GM12801 (cell line): ENCODE data around the gene SMG6.

Experiments
- TF ChIP-seq, protein P1 (sequence below): IDR thresholded peaks from one replicate; pipeline ENCODE4 v1.5.1; 2011; ENCODE audit warnings: control low read depth; ENCODE audit not compliant: insufficient read length; ENCODE audit errors: extremely low read depth

The SMG6 gene

DNA sequence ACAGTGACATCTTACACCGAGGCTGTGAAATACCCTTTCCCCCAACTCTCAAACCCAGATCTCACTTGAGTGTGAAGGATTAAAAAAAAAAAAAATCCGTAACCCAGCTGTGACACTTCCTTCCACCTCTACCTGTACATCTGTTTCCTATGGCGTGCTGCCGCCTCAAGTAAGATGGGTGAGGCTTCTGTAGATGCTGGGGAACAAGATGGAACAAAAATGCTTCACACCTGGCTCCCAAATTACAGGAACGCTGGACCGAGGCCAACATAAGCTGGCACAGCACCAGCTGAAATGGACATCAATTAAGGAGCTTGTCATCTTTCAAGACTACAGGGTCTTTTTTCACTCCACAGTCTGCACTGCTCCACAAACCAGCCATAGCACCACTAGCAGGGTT, 152.8 kb downstream of the SMG6 start:
- TF ChIP-seq, protein P1, sequence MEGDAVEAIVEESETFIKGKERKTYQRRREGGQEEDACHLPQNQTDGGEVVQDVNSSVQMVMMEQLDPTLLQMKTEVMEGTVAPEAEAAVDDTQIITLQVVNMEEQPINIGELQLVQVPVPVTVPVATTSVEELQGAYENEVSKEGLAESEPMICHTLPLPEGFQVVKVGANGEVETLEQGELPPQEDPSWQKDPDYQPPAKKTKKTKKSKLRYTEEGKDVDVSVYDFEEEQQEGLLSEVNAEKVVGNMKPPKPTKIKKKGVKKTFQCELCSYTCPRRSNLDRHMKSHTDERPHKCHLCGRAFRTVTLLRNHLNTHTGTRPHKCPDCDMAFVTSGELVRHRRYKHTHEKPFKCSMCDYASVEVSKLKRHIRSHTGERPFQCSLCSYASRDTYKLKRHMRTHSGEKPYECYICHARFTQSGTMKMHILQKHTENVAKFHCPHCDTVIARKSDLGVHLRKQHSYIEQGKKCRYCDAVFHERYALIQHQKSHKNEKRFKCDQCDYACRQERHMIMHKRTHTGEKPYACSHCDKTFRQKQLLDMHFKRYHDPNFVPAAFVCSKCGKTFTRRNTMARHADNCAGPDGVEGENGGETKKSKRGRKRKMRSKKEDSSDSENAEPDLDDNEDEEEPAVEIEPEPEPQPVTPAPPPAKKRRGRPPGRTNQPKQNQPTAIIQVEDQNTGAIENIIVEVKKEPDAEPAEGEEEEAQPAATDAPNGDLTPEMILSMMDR, result no peak

DNA sequence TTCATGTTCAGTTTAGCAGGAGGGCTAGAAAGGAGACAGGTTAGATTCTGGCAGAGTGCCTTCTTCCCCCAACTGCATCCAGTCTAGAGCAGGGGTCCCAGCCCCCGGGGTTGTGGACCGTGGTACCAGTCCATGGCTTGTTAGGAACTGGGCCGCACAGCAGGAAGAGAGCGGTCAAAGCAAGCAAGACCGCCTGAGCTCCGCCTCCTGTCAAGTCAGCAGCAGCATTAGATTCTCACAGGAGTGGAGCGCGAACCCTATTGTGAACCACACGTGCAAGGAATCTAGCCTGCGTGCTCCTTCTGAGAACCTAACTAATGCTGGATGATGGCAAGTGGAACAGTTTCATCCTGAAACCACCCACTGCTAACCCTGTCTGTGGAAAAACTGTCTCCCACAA, 153.7 kb downstream of the SMG6 start:
- TF ChIP-seq, protein P1, result no peak

DNA sequence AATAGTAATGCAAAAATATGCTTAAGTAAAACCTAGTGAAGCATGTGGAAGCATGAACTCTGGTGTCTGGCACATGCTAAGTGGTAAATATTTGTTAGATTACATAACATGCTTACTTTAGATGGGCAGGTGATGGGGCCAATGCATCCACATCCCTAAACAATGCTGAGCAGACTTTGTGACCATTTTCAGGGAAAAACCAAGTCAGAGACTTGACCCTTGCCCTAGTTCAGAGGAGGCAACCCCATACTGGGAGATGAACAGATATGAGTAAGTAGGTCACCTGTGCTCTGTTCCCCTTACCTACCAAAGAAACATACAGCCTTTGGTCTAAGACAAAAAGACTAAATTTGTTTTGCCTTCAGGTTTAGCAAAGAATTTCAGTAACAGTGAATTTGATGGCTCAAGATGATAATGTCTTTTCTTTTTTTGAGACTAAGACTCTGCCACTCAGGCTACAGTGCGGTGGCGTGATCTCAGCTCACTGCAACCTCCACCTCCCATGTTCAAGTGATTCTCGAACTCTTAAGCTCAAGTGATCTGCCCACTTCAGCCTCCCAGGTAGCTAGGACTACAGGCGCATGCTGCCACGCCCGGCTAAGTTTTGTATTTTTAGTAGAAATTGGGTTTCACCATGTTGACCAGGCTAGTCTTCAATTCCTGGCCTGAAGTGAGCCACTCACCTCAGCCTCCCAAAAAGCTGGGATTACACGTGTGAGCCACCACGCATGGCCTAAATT, 157.3 kb downstream of the SMG6 start:
- TF ChIP-seq, protein P1, result no peak

DNA sequence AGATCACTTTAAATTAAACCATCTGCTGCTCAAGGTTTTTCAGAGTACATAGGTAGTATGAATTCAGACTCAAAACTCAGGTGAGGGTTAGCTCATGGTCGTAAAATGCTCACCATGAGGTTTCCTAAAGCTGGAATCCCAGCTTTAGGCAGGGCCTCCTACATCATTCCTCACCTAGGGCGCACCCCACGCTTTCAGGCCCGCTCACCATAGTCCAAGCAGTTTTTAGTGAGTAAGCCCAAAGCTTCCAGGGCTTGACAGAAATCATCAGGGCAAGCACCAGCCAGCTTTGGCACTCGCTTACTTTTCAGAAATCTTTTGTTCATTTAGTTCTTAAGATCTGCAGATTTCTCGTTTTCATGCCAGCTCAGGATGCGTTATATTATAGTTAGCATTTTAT, 158.9 kb downstream of the SMG6 start:
- TF ChIP-seq, protein P1, result no peak

DNA sequence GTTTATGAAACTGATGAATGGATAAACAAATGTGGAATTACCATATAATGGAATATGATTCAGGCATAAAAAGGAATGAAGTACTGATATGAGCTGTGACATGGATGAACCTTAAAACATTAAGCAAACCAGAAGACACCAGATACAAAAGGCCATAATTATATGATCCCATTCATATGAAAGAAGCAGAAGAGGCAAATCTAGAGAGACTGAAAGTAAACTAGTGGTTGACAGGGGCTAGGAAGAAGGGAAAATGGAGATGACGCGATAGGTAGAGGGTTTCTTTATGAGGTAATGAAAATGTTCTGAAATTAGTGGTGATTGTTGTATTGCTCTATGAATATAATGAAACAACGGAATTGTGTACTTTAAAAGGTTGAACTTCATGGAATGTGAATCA, 160.3 kb downstream of the SMG6 start:
- TF ChIP-seq, protein P1, result no peak

DNA sequence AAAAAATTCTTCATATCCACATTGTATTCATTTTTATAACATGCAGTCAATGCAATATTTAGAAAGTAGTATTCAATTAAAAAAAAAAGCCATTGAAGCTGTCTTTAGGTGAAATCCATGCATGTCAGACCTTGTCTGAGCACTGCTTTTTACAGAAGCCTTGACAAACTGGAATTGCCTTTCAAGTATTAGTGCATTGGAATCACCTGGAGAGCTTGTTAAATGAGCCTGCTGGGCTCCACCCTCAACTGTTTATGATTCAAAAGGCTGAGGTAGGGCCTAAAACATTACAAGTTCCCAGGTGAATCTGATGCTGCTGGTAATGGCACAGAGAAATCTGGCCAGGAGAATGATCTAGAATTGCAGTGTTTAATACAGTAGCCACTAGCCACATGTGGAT, 162.9 kb downstream of the SMG6 start:
- TF ChIP-seq, protein P1, result no peak

DNA sequence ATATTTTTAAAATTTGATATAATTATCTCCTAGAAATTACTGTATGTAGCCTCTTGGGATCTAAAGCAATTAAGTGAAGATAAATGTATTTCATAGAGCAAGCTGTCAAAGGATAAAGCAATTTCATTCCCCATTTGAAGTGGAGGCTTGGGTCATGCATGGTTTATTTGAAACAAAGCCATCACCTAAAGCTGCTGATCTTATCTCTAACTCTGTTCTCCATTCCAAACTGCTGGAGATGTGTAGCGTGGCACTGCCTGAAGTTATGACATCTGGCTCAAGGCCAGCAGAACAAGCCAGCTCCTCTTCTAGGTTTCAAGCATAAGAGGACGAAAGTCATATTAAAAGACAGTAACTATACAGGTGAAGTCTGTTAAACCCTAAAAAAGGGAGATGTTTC, 164.8 kb downstream of the SMG6 start:
- TF ChIP-seq, protein P1, result no peak
